Measurements from ENCODE around the gene ECHDC3. TPM values are rescaled to one million over a fixed set of nuclear protein-coding genes. Genes with fewer than 3 reads are reported as not detected.

Gene ECHDC3
- total and polyA plus RNA-seq, 10 of the 15 experiments (the other 5 are each of a cell fraction or from before 2014, with no cell fraction given), result 0.16 to 10.0 (median 6.0) TPM

- 77% methylated on average over 13 of the region's 13 CpGs for WGBS (ENCODE audit: insufficient coverage, insufficient replicate concordance, low lambda C conversion rate, missing lambda C conversion rate)
- H3K4me1 ChIP-seq (ENCODE audit: control insufficient read depth, insufficient read depth, low read length), result peaks cover 19% of the 10 kb centered on the region
- no TSS peak for BruUV-seq (replicated peaks)
- H3K27ac ChIP-seq (ENCODE audit: control insufficient read depth, insufficient read depth), result no peak overlapping the region
- ChIA-PET RAD21 (ENCODE audit: unreplicated experiment) (interaction anchor here (0.6 to 1.0 kb wide), 3 partner anchors 21 to 555 kb away, joined by 3 read pairs; no protein-coding TSS in a partner anchor), CTCF (interaction anchor here (1.3 to 11.9 kb wide), 3 partner anchors 112 to 205 kb away, joined by 3 to 100 read pairs (median 7); no protein-coding TSS in a partner anchor), SMC1A (ENCODE audit: uncharacterized antibody, unreplicated experiment) (interaction anchor here (1.0 to 9.7 kb wide), 3 partner anchors 190 to 224 kb away, joined by 3 to 67 read pairs (median 3); no protein-coding TSS in a partner anchor), POLR2A (no interaction called here)
- H3K9ac ChIP-seq (ENCODE audit: control insufficient read depth, insufficient read depth, low read length), result no peak overlapping the region
- TF ChIP-seq MTA3 (IDR thresholded peaks at IDR 0.05; ENCODE audit: borderline replicate concordance, low read length), result no peak
- no peak for TF ChIP-seq MTA2 (IDR thresholded peaks at IDR 0.05; ENCODE audit: low read depth)
- no peak for TF ChIP-seq ZBTB4 (CRISPR knock-in tag; IDR thresholded peaks at IDR 0.05)
- TF ChIP-seq NFYB (IDR thresholded peaks at IDR 0.05; ENCODE audit: insufficient read depth, low read depth, low read length), result no peak
- no peak for TF ChIP-seq USF1 (IDR thresholded peaks at IDR 0.05; ENCODE audit: borderline replicate concordance, extremely low read length, insufficient read depth, low read depth, low read length)
- TF ChIP-seq IRF5 (IDR thresholded peaks at IDR 0.05; ENCODE audit: borderline replicate concordance), result no peak
- no peak for TF ChIP-seq ZNF622 (IDR thresholded peaks at IDR 0.05)
- TF ChIP-seq CBFB (IDR thresholded peaks at IDR 0.05; ENCODE audit: low read depth), result no peak
- no peak for TF ChIP-seq SKIL (IDR thresholded peaks at IDR 0.05; ENCODE audit: low read depth, poor library complexity, severe bottlenecking)
- TF ChIP-seq ETV6 (conservative IDR thresholded peaks at IDR 0.05 in 1 of 2, IDR thresholded peaks at IDR 0.05 in 1 of 2; ENCODE audit: borderline replicate concordance in 1 of 2, low read depth in 1 of 2), result no peak
- no peak for TF ChIP-seq STAT1 (conservative IDR thresholded peaks at IDR 0.05)
- H3K9me3 ChIP-seq (replicated peaks; ENCODE audit: control insufficient read depth, insufficient read depth, low read length), result no peaks in the 10 kb centered on the region; the same call in 1 of the 3 replicates
- H3K36me3 ChIP-seq (ENCODE audit: control insufficient read depth in 2 of 2, insufficient read depth in 2 of 2, low read length in 1 of 2), result no peaks in the 10 kb centered on the region
- no peaks in the 10 kb centered on the region for H3K79me2 ChIP-seq (ENCODE audit: control insufficient read depth, insufficient read depth, low read length)
- no peak for ATAC-seq
- H3K4me2 ChIP-seq (ENCODE audit: control insufficient read depth, insufficient read depth), result no peak overlapping the region
- intact Hi-C loops (cut with micrococcal nuclease; ENCODE audit: unreplicated experiment) (loop anchor here (2.0 kb wide), 3 partner anchors 21 to 203 kb away; no protein-coding TSS in a partner anchor), in situ Hi-C loops (cut with MboI) (loop anchor here (5.0 kb wide), 1 partner anchor 202 kb away; no protein-coding TSS in a partner anchor)
- no peak for DNase-seq (ENCODE audit: low read depth, low spot score)
- no peaks in the 10 kb centered on the region; a peak in 1 of 4 replicates for H3K27me3 ChIP-seq (replicated peaks in 1 of 2; ENCODE audit: control insufficient read depth in 2 of 2, insufficient read depth in 2 of 2, low read length in 1 of 2)
- no peak overlapping the region for H3K4me3 ChIP-seq
- FAIRE-seq, result no peak
- H2AFZ ChIP-seq (ENCODE audit: control insufficient read depth, low read depth, low read length), result no peak overlapping the region
- no peaks in the 10 kb centered on the region for H4K20me1 ChIP-seq (ENCODE audit: control insufficient read depth, insufficient read depth)
Observed at GRCh38 chr10:11719496-11720259, 22.5 kb upstream of the ECHDC3 start.
